Activated CD8-positive, alpha-beta T cell treated with anti-CD3 and anti-CD28 coated beads for 36 hours (primary cell): Measurements from ENCODE around the gene NEUROD2. TPM values are rescaled to one million over a fixed set of nuclear protein-coding genes. Genes with fewer than 3 reads are reported as not detected.

ENCODE experiments used
- ATAC-seq: fragments of 200-7000 bp; cut with Tn5 transposase; one replicate; pipeline ENCODE4 v1.10.0; 2021; ENCODE audit warnings: mild to moderate bottlenecking, moderate library complexity
- CTCF ChIA-PET: fragments of 350-600 bp; sonication (Branson Sonifier 250); formaldehyde crosslinking; loops from one replicate; lab custom pipeline; 2021; ENCODE audit warnings: antibody characterized with exemption; lab: Charles Lee
- POLR2A ChIA-PET: fragments of 350-600 bp; sonication (Branson Sonifier 250); formaldehyde crosslinking; loops from one replicate; lab custom pipeline; 2021; ENCODE audit warnings: antibody characterized with exemption; lab: Charles Lee
- DNase-seq: peaks from one replicate; pipeline ENCODE4 v3.0.0-alpha.2; 2020
- H3K27ac Mint-ChIP-seq: one replicate; pipeline ENCODE4 v1.8.0; 2021; ENCODE audit warnings: mild to moderate bottlenecking, mixed read lengths
- H3K27me3 Mint-ChIP-seq: one replicate; pipeline ENCODE4 v1.8.0; 2021; ENCODE audit warnings: mixed read lengths
- H3K36me3 Mint-ChIP-seq: one replicate; pipeline ENCODE4 v1.8.0; 2021; ENCODE audit warnings: low read depth, mixed read lengths
- H3K4me1 Mint-ChIP-seq: one replicate; pipeline ENCODE4 v1.8.0; 2021; ENCODE audit warnings: low read depth, mixed read lengths
- H3K4me3 Mint-ChIP-seq: one replicate; pipeline ENCODE4 v1.8.0; 2021; ENCODE audit warnings: mild to moderate bottlenecking, moderate library complexity, mixed read lengths
- H3K9me3 Mint-ChIP-seq: one replicate; pipeline ENCODE4 v1.8.0; 2021; ENCODE audit warnings: mixed read lengths
- CTCF ChIP-seq: fragments of 200-600 bp; IDR thresholded peaks from one replicate; pipeline ENCODE4 v1.8.0; 2022; ENCODE audit warnings: antibody characterized with exemption, mild to moderate bottlenecking
- intact Hi-C: fragments of 100-400 bp; cut with micrococcal nuclease; formaldehyde crosslinking; loops from one replicate; pipeline ENCODE4 v1.10.0; 2022
- total RNA-seq, 2 experiments: library from RNA; stranded (reverse); gene quantifications; one replicate each; pipeline ENCODE4 v1.2.3, GENCODE V29; 2021

NEUROD2 gene
- total RNA-seq, 2 experiments from 2014 or later = not detected

DNA sequence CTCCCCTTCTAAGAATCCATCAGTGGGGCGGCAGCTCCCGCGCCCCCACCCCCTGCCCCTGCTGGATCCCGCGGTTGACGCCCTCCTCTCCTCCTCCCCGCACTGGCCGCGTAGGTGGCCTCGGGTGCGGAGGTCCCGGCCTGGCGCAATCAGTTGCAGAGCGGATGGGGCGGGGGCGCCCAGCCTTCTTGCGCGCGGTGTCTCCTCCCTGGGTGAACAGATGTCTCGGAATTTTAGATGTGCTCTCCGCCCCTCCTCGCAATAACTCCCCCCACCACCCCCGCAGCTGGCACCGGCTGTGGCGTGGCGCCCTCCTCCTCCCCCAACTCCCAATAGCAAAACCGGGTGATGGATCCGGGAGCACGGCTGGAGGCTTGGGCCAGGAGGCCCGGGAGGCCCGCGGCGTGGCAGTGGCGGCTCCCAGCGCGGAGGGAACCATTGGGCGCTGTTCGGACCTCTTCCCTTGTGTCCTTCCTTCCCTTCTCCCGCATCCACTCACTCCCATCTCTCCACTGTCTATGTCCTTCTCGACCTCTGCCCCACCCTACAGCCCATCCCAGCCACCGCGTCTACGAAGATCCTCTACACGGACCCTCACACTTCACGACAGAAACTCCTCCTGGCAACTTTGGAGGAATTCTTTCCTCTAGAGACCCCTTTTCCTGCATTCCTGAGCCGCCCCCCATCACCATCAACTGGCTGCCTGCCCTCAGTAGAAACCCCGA is 11.0 kb downstream of the NEUROD2 start:
- ATAC-seq = no peak
- no peaks in the 10 kb centered on the region for H3K36me3 Mint-ChIP-seq
- no peaks in the 10 kb centered on the region for H3K9me3 Mint-ChIP-seq
- CTCF ChIA-PET = interaction anchor here (0.6 to 2.2 kb wide), 4 partner anchors 8 to 57 kb away, joined by 3 to 17 read pairs (median 6); no protein-coding TSS in a partner anchor
- H3K4me1 Mint-ChIP-seq = peaks cover 20% of the 10 kb centered on the region
- no peak for DNase-seq
- H3K27ac Mint-ChIP-seq = no peak overlapping the region
- no peak overlapping the region for H3K4me3 Mint-ChIP-seq
- TF ChIP-seq CTCF = no peak
- POLR2A ChIA-PET = no interaction called here
- peaks cover 80% of the 10 kb centered on the region for H3K27me3 Mint-ChIP-seq
- intact Hi-C loops = no loop called here

GRCh38 chr17:39595928-39596510 is 11.7 kb downstream of the NEUROD2 start:
- H3K9me3 Mint-ChIP-seq = no peaks in the 10 kb centered on the region
- no peak overlapping the region for H3K4me3 Mint-ChIP-seq
- no peak for ATAC-seq
- CTCF ChIA-PET = interaction anchor here (0.6 to 2.2 kb wide), 2 partner anchors 8 to 26 kb away, joined by 3 to 9 read pairs; no protein-coding TSS in a partner anchor
- no peak for DNase-seq
- H3K4me1 Mint-ChIP-seq = peaks cover 20% of the 10 kb centered on the region
- no peak for TF ChIP-seq CTCF
- no peaks in the 10 kb centered on the region for H3K36me3 Mint-ChIP-seq
- POLR2A ChIA-PET = no interaction called here
- peaks cover 73% of the 10 kb centered on the region for H3K27me3 Mint-ChIP-seq
- intact Hi-C loops = no loop called here
- H3K27ac Mint-ChIP-seq = no peak overlapping the region

DNA sequence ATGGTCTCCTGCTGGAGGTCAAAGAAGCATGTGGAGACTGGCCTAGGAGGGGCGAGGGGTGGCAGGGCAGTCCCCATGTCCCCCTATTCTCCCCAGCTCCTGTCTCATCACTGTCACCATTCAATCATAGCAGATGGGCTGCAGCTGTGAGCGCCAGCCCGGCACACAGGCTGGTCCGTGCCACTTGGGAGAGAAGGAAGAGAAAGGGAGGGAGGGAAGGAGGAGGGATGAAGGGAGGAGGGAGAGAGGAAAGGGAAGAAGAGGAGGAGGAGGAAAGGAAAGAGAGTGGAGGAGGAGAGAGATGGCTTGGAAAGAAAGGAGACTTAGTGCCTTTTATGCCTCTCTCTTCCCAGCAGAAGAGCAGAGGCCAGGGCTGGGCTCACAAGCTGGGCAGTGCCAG is 12.4 kb downstream of the NEUROD2 start:
- Mint-ChIP-seq H3K4me1 (peaks cover 20% of the 10 kb centered on the region), H3K4me3 (no peak overlapping the region), H3K27ac (no peak overlapping the region), H3K27me3 (peaks cover 68% of the 10 kb centered on the region), H3K9me3 (no peaks in the 10 kb centered on the region), H3K36me3 (no peaks in the 10 kb centered on the region)
- intact Hi-C loops = no loop called here
- ChIA-PET CTCF (interaction anchor here (2.2 kb wide), 1 partner anchor 26 kb away, joined by 9 read pairs; no protein-coding TSS in a partner anchor), POLR2A (no interaction called here)
- no peak for ATAC-seq
- DNase-seq = no peak
- TF ChIP-seq CTCF = no peak

DNA sequence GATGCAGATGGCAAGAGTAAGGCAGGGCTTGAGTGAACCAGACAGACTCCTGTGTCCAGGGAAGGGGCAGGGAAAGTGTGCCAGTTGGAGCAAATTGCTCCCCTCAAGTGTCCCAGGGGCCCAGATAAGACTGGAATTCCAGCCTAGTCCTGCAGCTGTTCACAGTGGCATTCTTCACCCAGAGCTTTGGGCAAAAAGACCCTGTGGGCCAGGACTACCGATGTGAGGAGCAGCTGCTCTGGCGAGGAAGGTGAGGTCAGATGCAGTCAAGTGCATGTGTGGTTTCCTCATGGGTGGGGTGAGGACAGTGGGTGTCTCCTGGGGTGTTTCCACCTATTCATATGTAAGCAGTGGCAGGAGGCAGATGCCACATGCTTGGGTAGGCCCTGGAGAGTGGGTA is 14.3 kb downstream of the NEUROD2 start:
- Mint-ChIP-seq H3K9me3 (no peaks in the 10 kb centered on the region), H3K27ac (no peak overlapping the region), H3K27me3 (peaks cover 54% of the 10 kb centered on the region), H3K4me3 (no peak overlapping the region), H3K36me3 (no peaks in the 10 kb centered on the region), H3K4me1 (peaks cover 19% of the 10 kb centered on the region)
- DNase-seq (no peak), ATAC-seq (no peak)
- no peak for TF ChIP-seq CTCF
- intact Hi-C loops = no loop called here
- ChIA-PET POLR2A (no interaction called here), CTCF (interaction anchor here (0.8 kb wide), 1 partner anchor 30 kb away, joined by 3 read pairs; no protein-coding TSS in a partner anchor)
